ENCODE results near the gene DNAAF8. TPM values are rescaled to one million over a fixed set of nuclear protein-coding genes. Genes with fewer than 3 reads are reported as not detected.

DNAAF8 gene
- total RNA-seq, 1 experiment from 2014 or later: 0.39 TPM

- H2BK12ac ChIP-seq (ENCODE audit: insufficient read length, low read depth, low read length): no peak within 1 kb of the TSS
- TF ChIP-seq, protein P1, sequence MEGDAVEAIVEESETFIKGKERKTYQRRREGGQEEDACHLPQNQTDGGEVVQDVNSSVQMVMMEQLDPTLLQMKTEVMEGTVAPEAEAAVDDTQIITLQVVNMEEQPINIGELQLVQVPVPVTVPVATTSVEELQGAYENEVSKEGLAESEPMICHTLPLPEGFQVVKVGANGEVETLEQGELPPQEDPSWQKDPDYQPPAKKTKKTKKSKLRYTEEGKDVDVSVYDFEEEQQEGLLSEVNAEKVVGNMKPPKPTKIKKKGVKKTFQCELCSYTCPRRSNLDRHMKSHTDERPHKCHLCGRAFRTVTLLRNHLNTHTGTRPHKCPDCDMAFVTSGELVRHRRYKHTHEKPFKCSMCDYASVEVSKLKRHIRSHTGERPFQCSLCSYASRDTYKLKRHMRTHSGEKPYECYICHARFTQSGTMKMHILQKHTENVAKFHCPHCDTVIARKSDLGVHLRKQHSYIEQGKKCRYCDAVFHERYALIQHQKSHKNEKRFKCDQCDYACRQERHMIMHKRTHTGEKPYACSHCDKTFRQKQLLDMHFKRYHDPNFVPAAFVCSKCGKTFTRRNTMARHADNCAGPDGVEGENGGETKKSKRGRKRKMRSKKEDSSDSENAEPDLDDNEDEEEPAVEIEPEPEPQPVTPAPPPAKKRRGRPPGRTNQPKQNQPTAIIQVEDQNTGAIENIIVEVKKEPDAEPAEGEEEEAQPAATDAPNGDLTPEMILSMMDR (conservative IDR thresholded peaks at IDR 0.05): no peak; the same call in 2 of the 3 replicates
- H2BK15ac ChIP-seq (ENCODE audit: low read depth, low read length): no peak within 1 kb of the TSS; the same call in 1 of the 2 replicates
- H4K5ac ChIP-seq (ENCODE audit: insufficient read length, low read depth, low read length): no peak within 1 kb of the TSS
- no peak within 1 kb of the TSS for H3K27ac ChIP-seq (ENCODE audit: insufficient read length, low read depth, low read length)
- H3K4me1 ChIP-seq (ENCODE audit: insufficient read depth, low read length): no peaks in the 10 kb centered on the region
- no peak within 1 kb of the TSS for H3T11ph ChIP-seq (ENCODE audit: low read length)
- H2BK5ac ChIP-seq (ENCODE audit: insufficient read length, low read length): no peak within 1 kb of the TSS
- no peak within 1 kb of the TSS for H3K23ac ChIP-seq (ENCODE audit: insufficient read length, low read depth, low read length)
- peak within 1 kb of the TSS; percentile 63 for H3K18ac ChIP-seq (ENCODE audit: insufficient read length, low read depth, low read length)
- peaks cover 3% of the 10 kb centered on the region for H3K23me2 ChIP-seq (ENCODE audit: insufficient read length, low read depth, low read length, poor library complexity, severe bottlenecking)
- Mint-ChIP-seq H3K27me3 (ENCODE audit: low read depth) (peaks cover 2% of the 10 kb centered on the region; the same call in 1 of the 2 replicates), H3K4me3 (peak within 1 kb of the TSS; percentile 77 to 86), H3K27ac (peak within 1 kb of the TSS in 1 of 3 experiments; percentile 68; a peak in 3 of 7 replicates), H3K9me3 (no peaks in the 10 kb centered on the region), H3K4me1 (peaks cover 2 to 3% of the 10 kb centered on the region in 2 experiments; a peak in 2 of 4 replicates), H3K36me3 (ENCODE audit: insufficient read depth in 1 of 3, low read depth in 3 of 3) (peaks cover 5 to 28% (median 23%) of the 10 kb centered on the region in 3 experiments; a peak in 6 of 7 replicates)
- no peaks in the 10 kb centered on the region for H3K79me1 ChIP-seq (ENCODE audit: insufficient read depth, low read depth, low read length, poor library complexity, severe bottlenecking)
- H3K9me3 ChIP-seq (ENCODE audit: control insufficient read depth, low read depth, low read length): no peaks in the 10 kb centered on the region
- no peak within 1 kb of the TSS for H4K91ac ChIP-seq (ENCODE audit: insufficient read length, low read depth, low read length)
- H3K79me2 ChIP-seq (ENCODE audit: insufficient read depth, low read length): no peaks in the 10 kb centered on the region
- no CpG with 5 or more reads among the region's 91 CpGs for WGBS (ENCODE audit: extremely low coverage, insufficient read length, low lambda C conversion rate)
- H3K27me3 ChIP-seq (ENCODE audit: insufficient read depth, low read length): no peaks in the 10 kb centered on the region
- H3K9ac ChIP-seq (ENCODE audit: extremely low read depth, insufficient read length, low read length): peak within 1 kb of the TSS; percentile 65
- H2BK20ac ChIP-seq (ENCODE audit: low read depth, low read length, poor library complexity, severe bottlenecking): no peak within 1 kb of the TSS
- no peak within 1 kb of the TSS for H2AK5ac ChIP-seq (ENCODE audit: insufficient read length, low read length)
- H2BK120ac ChIP-seq (ENCODE audit: low read depth, low read length, poor library complexity, severe bottlenecking): no peak within 1 kb of the TSS
- H3K14ac ChIP-seq (ENCODE audit: insufficient read depth, low read length): peak within 1 kb of the TSS; percentile 79
- no peak within 1 kb of the TSS for H2AFZ ChIP-seq (ENCODE audit: low read length)
- H4K8ac ChIP-seq (replicated peaks; ENCODE audit: insufficient read length, low read depth, low read length): no peak within 1 kb of the TSS
- DNase-seq: peak; percentile 97
- no peaks in the 10 kb centered on the region for H4K20me1 ChIP-seq (ENCODE audit: control insufficient read depth, insufficient read depth, insufficient read length)
- H3K4me2 ChIP-seq (ENCODE audit: insufficient read depth, insufficient read length, low read length): peak within 1 kb of the TSS; percentile 58
- H3K56ac ChIP-seq (ENCODE audit: insufficient read length, low read depth, low read length): no peak within 1 kb of the TSS
- no peak within 1 kb of the TSS for H3K4ac ChIP-seq (ENCODE audit: low read depth, low read length)
These were observed 40.9 kb upstream of the DNAAF8 start, which contains the start of gene NUDT16L1 for GRCh38 chr16:4693296-4693955. TSS of gene NUDT16L1 (plus strand) at chr16:4693562. CDS start at chr16:4693727, 165 bp downstream.
